PC-9 (cell line): Measurements from ENCODE around the gene CLDN5. TPM values are rescaled to one million over a fixed set of nuclear protein-coding genes. Genes with fewer than 3 reads are reported as not detected.

Experiments
- BruUV-seq: library from RNA; stranded (reverse); fragments of 400-500 nt; replicated peaks from 2 replicates; lab custom pipeline; 2021; lab: Mats Ljungman, UMichigan
- CTCF ChIA-PET: fragments of 300-600 bp; sonication (Branson Sonifier 250); formaldehyde crosslinking; loops from one replicate; lab custom pipeline; 2022; ENCODE audit warnings: antibody characterized with exemption; lab: Charles Lee
- POLR2A ChIA-PET: fragments of 300-600 bp; sonication (Branson Sonifier 250); formaldehyde crosslinking; loops from one replicate; lab custom pipeline; 2022; ENCODE audit warnings: antibody characterized with exemption; ENCODE audit not compliant: unreplicated experiment; lab: Charles Lee
- DNase-seq, 2 experiments: peaks; one replicate each; pipeline versions ENCODE4 v3.0.0 to v3.0.0-alpha.2; 2015 to 2022; ENCODE audit warnings: mixed read lengths in 1 of 2
- H2AFZ ChIP-seq: fragments of 200-600 bp; sonication (generic); 2 replicates; pipeline ENCODE4 v1.8.1; 2017; ENCODE audit warnings: antibody characterized with exemption
- H3F3A ChIP-seq: fragments of 200-600 bp; sonication (generic); 2 replicates; pipeline ENCODE4 v1.8.1; 2017; ENCODE audit warnings: antibody characterized with exemption, mild to moderate bottlenecking, low read depth; ENCODE audit not compliant: insufficient read depth
- H3K27ac ChIP-seq: fragments of 200-600 bp; sonication (generic); 2 replicates; pipeline ENCODE4 v1.6.1; 2016; ENCODE audit warnings: mixed run types
- H3K27me3 ChIP-seq: fragments of 200-600 bp; sonication (generic); 2 replicates; pipeline ENCODE4 v1.6.1; 2016; ENCODE audit warnings: low read depth, mixed run types; ENCODE audit not compliant: insufficient read depth
- H3K36me3 ChIP-seq: fragments of 200-600 bp; sonication (generic); 2 replicates; pipeline ENCODE4 v1.6.1; 2016; ENCODE audit warnings: low read depth, mixed run types
- H3K4me1 ChIP-seq: fragments of 200-600 bp; sonication (generic); replicated peaks from 2 replicates; pipeline ENCODE4 v1.6.1; 2016; ENCODE audit warnings: mixed run types; ENCODE audit not compliant: insufficient read depth
- H3K4me2 ChIP-seq: fragments of 200-600 bp; sonication (generic); 2 replicates; pipeline ENCODE4 v1.6.1; 2017; ENCODE audit warnings: mixed run types
- H3K4me3 ChIP-seq: fragments of 200-600 bp; sonication (generic); 2 replicates; pipeline ENCODE4 v1.6.1; 2016; ENCODE audit warnings: mixed run types
- H3K79me2 ChIP-seq: fragments of 200-600 bp; sonication (generic); 2 replicates; pipeline ENCODE4 v1.6.1; 2017; ENCODE audit warnings: low read depth, mixed run types
- H3K9me2 ChIP-seq: fragments of 200-600 bp; sonication (generic); 2 replicates; pipeline ENCODE4 v1.8.1; 2017; ENCODE audit warnings: mild to moderate bottlenecking; ENCODE audit not compliant: insufficient read depth
- H3K9me3 ChIP-seq: fragments of 200-600 bp; sonication (generic); 2 replicates; pipeline ENCODE4 v1.8.1; 2016; ENCODE audit warnings: low read depth; ENCODE audit not compliant: insufficient read depth
- H4K20me1 ChIP-seq: fragments of 200-600 bp; sonication (generic); 2 replicates; pipeline ENCODE4 v1.8.1; 2017; ENCODE audit not compliant: insufficient read depth
- EZH2 ChIP-seq: fragments of 200-600 bp; sonication (generic); IDR thresholded peaks from 2 replicates; pipeline ENCODE4 v1.8.0; 2017; ENCODE audit warnings: antibody characterized with exemption, low read depth
- intact Hi-C: fragments of 100-400 bp; cut with micrococcal nuclease; formaldehyde crosslinking; loops from one replicate; pipeline ENCODE4 v1.10.0; 2022; ENCODE audit not compliant: unreplicated experiment
- total RNA-seq: library from RNA; stranded (reverse); gene quantifications from 2 replicates; pipeline ENCODE4 v1.2.3, GENCODE V29; 2021
- TF ChIP-seq, protein P1 (sequence below): fragments of 200-600 bp; sonication (generic); conservative IDR thresholded peaks from 2 replicates; pipeline ENCODE4 v1.6.1; 2017; ENCODE audit warnings: mixed run types, antibody characterized with exemption, mild to moderate bottlenecking, moderate library complexity

CLDN5 gene
- total RNA-seq, 1 experiment from 2014 or later: not detected

DNA sequence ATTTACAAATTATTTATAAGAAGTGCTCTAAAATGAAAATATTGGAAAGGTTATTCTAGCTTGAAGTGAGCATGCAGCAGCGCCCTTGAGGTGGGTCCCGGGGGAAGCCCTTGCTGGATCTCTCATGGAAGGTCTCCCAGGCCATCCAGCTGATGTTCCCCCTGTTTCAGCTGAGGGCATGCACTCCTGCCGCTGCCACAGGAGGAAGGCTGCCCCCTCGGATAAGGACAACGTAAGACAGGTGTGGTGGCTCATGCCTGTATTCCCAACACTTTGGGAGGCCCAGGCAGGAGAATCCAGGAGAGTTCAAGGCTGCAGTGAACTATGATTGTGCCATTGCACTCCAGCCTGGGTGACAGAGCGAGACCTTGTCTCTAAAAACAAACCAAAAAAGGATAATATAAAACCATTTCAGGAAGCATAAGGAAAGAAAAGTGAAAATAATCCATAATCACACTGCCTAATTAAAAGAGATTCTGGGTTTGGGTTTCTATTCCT, 29.5 kb downstream of the CLDN5 start:
- H4K20me1 ChIP-seq: no peaks in the 10 kb centered on the region
- TF ChIP-seq EZH2: no peak
- TF ChIP-seq, protein P1, sequence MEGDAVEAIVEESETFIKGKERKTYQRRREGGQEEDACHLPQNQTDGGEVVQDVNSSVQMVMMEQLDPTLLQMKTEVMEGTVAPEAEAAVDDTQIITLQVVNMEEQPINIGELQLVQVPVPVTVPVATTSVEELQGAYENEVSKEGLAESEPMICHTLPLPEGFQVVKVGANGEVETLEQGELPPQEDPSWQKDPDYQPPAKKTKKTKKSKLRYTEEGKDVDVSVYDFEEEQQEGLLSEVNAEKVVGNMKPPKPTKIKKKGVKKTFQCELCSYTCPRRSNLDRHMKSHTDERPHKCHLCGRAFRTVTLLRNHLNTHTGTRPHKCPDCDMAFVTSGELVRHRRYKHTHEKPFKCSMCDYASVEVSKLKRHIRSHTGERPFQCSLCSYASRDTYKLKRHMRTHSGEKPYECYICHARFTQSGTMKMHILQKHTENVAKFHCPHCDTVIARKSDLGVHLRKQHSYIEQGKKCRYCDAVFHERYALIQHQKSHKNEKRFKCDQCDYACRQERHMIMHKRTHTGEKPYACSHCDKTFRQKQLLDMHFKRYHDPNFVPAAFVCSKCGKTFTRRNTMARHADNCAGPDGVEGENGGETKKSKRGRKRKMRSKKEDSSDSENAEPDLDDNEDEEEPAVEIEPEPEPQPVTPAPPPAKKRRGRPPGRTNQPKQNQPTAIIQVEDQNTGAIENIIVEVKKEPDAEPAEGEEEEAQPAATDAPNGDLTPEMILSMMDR: no peak
- no peaks in the 10 kb centered on the region for H3F3A ChIP-seq
- no peaks in the 10 kb centered on the region for H3K79me2 ChIP-seq
- H3K9me2 ChIP-seq: no peaks in the 10 kb centered on the region
- H3K4me2 ChIP-seq: no peak overlapping the region
- intact Hi-C loops: loop anchor here (5.0 kb wide), 1 partner anchor 133 kb away; no protein-coding TSS in a partner anchor
- no peak for DNase-seq
- BruUV-seq: no TSS peak
- ChIA-PET POLR2A (no interaction called here), CTCF (no interaction called here)
- no peak overlapping the region for H3K4me3 ChIP-seq
- no peak overlapping the region for H3K27ac ChIP-seq
- H3K4me1 ChIP-seq: no peaks in the 10 kb centered on the region
- H3K27me3 ChIP-seq: no peaks in the 10 kb centered on the region
- no peaks in the 10 kb centered on the region for H3K36me3 ChIP-seq
- no peak overlapping the region for H2AFZ ChIP-seq
- H3K9me3 ChIP-seq: no peaks in the 10 kb centered on the region

DNA sequence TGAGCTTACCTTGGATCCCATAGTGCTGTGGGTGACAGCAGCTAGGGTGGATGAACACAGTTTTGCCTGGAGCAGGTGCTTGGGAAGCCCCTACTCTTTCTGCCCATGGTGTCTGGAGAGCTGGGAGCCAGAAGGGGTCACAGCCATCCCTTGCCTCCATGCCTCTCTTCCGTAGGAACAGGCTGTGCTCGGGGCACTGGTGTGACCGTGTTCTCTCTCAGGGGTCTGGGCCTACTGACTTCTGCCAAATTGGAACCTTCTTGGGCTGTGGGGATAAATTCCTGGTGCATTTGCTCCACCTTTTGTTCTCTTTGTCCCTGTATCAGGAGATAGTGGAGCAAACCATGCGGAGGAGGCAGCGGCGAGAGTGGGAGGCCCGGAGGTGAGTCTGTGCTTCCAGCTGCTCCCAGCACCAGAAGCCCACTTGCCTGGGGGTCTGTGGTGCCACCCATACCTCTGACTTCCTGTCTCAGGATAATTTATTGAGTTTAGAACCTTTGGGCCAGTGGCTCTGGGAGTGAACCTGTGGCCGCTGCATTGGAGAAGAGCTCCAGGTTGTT, 30.1 kb downstream of the CLDN5 start:
- Histone ChIP-seq H3K9me3 (no peaks in the 10 kb centered on the region), H3K9me2 (no peaks in the 10 kb centered on the region), H3K27ac (no peak overlapping the region), H3K4me2 (no peak overlapping the region), H4K20me1 (no peaks in the 10 kb centered on the region), H3K79me2 (no peaks in the 10 kb centered on the region), H3K4me3 (no peak overlapping the region), H3K36me3 (no peaks in the 10 kb centered on the region), H3K4me1 (no peaks in the 10 kb centered on the region), H3K27me3 (no peaks in the 10 kb centered on the region), H3F3A (no peaks in the 10 kb centered on the region), H2AFZ (no peak overlapping the region)
- POLR2A ChIA-PET: no interaction called here
- no peak for DNase-seq
- no TSS peak for BruUV-seq
- CTCF ChIA-PET: no interaction called here
- intact Hi-C loops: no loop called here
- TF ChIP-seq, protein P1: no peak
- no peak for TF ChIP-seq EZH2

GRCh38 chr22:19492504-19493174, 31.6 kb downstream of the CLDN5 start:
- no peak overlapping the region for H2AFZ ChIP-seq
- no peaks in the 10 kb centered on the region for H3K79me2 ChIP-seq
- H3F3A ChIP-seq: no peaks in the 10 kb centered on the region
- DNase-seq: no peak
- intact Hi-C loops: no loop called here
- no peaks in the 10 kb centered on the region for H4K20me1 ChIP-seq
- H3K27ac ChIP-seq: no peak overlapping the region
- H3K4me1 ChIP-seq: no peaks in the 10 kb centered on the region
- H3K4me3 ChIP-seq: no peak overlapping the region
- no peaks in the 10 kb centered on the region for H3K9me2 ChIP-seq
- H3K4me2 ChIP-seq: no peak overlapping the region
- CTCF ChIA-PET: no interaction called here
- H3K27me3 ChIP-seq: no peaks in the 10 kb centered on the region
- TF ChIP-seq, protein P1: no peak
- POLR2A ChIA-PET: no interaction called here
- BruUV-seq: no TSS peak
- H3K36me3 ChIP-seq: no peaks in the 10 kb centered on the region
- no peaks in the 10 kb centered on the region for H3K9me3 ChIP-seq
